Inferior parietal cortex (tissue), 1 donor: ENCODE results near the gene ACTN1.

ENCODE experiments used
- DNase-seq: peaks from one replicate; pipeline ENCODE4 v3.0.0-alpha.2; 2016; ENCODE audit errors: extremely low spot score

ACTN1 gene

DNA sequence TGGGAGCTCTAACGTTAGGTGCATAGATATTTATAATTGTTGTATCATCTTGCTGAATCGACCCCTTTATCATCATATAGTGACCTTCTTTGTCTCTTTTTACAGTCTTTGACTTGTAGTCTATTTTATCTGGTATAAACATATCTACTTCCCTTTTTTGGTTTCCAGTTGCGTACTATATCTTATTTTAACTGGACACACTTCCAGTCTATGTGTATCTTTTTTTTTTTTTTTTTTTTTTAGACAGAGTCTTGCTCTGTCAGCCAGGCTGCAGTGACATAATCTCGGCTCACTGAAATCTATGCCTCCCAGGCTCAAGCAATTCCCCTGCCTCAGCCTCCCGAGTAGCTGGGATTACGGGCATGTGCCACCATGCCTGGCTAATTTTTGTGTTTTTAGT, 144.3 kb downstream of the ACTN1 start:
- no peak for DNase-seq

DNA sequence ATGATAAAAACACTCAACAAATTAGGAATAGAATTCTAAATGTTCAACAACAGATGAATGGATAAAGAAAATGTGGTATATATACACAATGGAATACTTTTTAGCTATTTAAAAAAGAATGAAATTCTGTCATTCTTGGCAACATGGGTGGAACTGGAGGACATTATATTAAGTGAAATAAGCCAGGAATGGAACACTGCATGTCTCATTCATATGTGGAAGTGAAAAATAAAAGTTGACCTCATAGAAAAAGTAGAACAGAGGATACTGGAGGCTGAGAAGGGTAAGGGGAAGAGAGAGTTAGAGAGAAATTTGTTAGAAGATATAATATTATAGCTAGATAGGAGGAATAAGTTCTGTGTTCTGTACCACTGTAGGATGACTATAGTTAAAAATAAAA, 150.4 kb downstream of the ACTN1 start:
- DNase-seq = no peak

DNA sequence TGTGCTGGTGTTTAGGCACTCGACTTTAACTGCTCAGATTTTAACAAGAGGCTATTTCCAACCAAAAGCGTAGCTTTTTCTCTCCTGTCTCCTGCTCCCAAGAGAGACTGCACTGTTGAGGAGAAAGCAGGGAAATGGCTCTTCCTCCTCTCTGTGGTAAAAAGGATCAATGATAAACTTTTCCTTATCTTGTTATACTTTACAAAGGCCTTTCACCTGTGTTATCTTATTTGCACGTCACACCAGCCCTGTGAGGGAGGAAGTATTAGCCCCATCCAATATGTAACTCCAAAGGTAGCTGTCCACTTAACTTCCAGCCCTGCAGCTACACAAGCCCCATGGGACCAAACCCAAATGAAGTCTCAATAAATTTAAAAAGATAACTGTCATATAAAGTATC, 153.4 kb downstream of the ACTN1 start:
- DNase-seq = no peak

DNA sequence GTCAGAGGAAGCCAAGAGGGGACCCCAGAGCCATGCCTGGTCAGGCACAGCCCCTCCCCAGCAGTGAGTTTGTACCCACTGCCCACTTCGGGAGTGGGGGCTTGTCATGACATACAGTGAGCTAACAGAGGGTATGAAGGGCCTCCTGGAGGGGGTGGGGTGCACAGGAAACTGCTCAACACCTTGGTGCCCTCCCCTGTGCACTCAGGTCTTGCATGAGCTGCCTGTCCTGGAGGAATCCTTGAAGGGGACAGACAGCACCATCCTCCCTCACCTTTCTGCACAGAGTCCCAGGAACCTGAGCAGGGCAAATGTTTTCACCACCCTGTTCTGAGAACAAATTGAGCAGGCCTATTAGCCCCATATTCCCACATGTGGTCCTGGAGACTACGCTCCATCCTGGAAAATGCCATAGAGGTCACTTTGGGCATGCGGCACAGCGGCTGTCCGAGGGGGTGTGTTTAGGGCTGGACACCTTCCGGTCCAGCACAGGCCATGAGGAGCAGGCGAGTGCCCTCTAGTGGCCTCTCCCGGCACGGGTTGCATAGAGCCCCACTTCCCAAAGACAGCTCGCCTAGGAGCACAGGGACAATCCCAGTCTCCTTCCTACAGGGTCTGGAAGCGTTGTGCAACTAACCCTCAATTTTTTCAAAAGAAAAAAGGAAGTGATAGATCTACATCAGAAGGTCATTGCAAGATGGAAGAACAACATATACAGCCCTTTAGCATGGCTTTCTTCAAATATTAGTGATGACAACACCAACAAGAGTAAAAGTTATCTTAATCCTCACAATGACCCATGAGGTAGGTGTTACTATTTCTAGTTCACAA, 154.4 kb downstream of the ACTN1 start:
- peak; percentile 63 for DNase-seq

GRCh38 chr14:68824207-68824516, 154.9 kb downstream of the ACTN1 start:
- no peak for DNase-seq
